ENCODE results near the gene CCDC170. TPM values are rescaled to one million over a fixed set of nuclear protein-coding genes. Genes with fewer than 3 reads are reported as not detected.

Gene CCDC170
- total RNA-seq, 1 experiment from 2014 or later, result 0.12 TPM

DNA sequence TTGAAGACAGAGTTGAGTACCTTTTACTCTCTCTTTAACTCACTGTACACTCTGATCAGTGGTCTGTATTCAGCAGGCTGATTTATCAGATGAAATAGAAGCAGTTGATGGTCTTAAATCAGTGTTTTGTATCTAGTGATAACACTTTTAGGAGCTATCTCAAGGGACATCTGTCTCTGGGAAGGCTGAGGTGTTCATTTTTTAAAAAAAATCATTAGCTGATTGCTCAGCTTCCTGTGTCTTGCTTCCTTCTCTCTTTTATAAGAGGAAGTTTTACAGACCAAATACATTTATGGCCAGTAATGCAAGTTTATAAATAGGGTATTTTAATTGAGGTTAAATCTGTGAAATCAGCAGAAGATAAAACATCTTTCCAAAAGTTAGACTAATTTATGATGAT is 12.0 kb upstream of the CCDC170 start:
- CTCF ChIA-PET, result no interaction called here
- Histone ChIP-seq H3K4me2 (ENCODE audit: low read length) (no peak overlapping the region), H3K9me3 (ENCODE audit: control insufficient read depth in 1 of 2, insufficient read depth in 1 of 2, low read depth in 1 of 2, low read length in 2 of 2) (no peaks in the 10 kb centered on the region), H3K4me3 (replicated peaks in 1 of 2; ENCODE audit: low read depth in 1 of 2, low read length in 2 of 2) (no peak overlapping the region), H3K27me3 (ENCODE audit: insufficient read depth, low read length) (no peaks in the 10 kb centered on the region), H3K27ac (ENCODE audit: low read depth, low read length) (no peak overlapping the region), H4K20me1 (ENCODE audit: insufficient read depth) (no peaks in the 10 kb centered on the region), H3K4me1 (ENCODE audit: control insufficient read depth in 1 of 2, insufficient read depth in 2 of 2, low read length in 2 of 2) (no peaks in the 10 kb centered on the region), H3K9ac (ENCODE audit: low read length) (no peak overlapping the region), H3K79me2 (ENCODE audit: insufficient read depth, low read length) (no peaks in the 10 kb centered on the region), H3K36me3 (ENCODE audit: control insufficient read depth in 1 of 2, insufficient read depth in 2 of 2, low read length in 2 of 2) (no peaks in the 10 kb centered on the region), H2AFZ (ENCODE audit: low read depth, low read length, poor library complexity, severe bottlenecking) (no peak overlapping the region), H3K9me2 (ENCODE audit: insufficient read depth) (no peaks in the 10 kb centered on the region)
- TF ChIP-seq SIN3A (IDR thresholded peaks at IDR 0.05; ENCODE audit: low read depth) (no peak), EZH2 (IDR thresholded peaks at IDR 0.05) (no peak), POLR2AphosphoS5 (IDR thresholded peaks at IDR 0.05; ENCODE audit: low read depth, low read length) (no peak), EZH2phosphoT487 (IDR thresholded peaks at IDR 0.05; ENCODE audit: borderline replicate concordance) (no peak), SRF (IDR thresholded peaks at IDR 0.05; ENCODE audit: low read depth) (no peak), ZNF274 (IDR thresholded peaks at IDR 0.05; ENCODE audit: low read depth, low read length) (no peak), POLR2A (IDR thresholded peaks at IDR 0.05; ENCODE audit: borderline replicate concordance, extremely low read depth, insufficient read depth, insufficient read length) (no peak), ZFX (IDR thresholded peaks at IDR 0.05) (no peak), FOSL1 (IDR thresholded peaks at IDR 0.05; ENCODE audit: low read depth) (no peak), YY1 (IDR thresholded peaks at IDR 0.05; ENCODE audit: extremely low read depth, insufficient replicate concordance, low read depth, low read length) (no peak), CBX3 (IDR thresholded peaks at IDR 0.05; ENCODE audit: low read depth) (no peak), JUND (IDR thresholded peaks at IDR 0.05) (no peak)
- TF ChIP-seq, protein P1, sequence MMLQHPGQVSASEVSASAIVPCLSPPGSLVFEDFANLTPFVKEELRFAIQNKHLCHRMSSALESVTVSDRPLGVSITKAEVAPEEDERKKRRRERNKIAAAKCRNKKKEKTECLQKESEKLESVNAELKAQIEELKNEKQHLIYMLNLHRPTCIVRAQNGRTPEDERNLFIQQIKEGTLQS (IDR thresholded peaks at IDR 0.05), result no peak
- TF ChIP-seq, protein P2, sequence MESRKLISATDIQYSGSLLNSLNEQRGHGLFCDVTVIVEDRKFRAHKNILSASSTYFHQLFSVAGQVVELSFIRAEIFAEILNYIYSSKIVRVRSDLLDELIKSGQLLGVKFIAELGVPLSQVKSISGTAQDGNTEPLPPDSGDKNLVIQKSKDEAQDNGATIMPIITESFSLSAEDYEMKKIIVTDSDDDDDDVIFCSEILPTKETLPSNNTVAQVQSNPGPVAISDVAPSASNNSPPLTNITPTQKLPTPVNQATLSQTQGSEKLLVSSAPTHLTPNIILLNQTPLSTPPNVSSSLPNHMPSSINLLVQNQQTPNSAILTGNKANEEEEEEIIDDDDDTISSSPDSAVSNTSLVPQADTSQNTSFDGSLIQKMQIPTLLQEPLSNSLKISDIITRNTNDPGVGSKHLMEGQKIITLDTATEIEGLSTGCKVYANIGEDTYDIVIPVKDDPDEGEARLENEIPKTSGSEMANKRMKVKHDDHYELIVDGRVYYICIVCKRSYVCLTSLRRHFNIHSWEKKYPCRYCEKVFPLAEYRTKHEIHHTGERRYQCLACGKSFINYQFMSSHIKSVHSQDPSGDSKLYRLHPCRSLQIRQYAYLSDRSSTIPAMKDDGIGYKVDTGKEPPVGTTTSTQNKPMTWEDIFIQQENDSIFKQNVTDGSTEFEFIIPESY (IDR thresholded peaks at IDR 0.05; ENCODE audit: extremely low read depth, insufficient replicate concordance, low read length), result no peak
- TF ChIP-seq, protein P3, sequence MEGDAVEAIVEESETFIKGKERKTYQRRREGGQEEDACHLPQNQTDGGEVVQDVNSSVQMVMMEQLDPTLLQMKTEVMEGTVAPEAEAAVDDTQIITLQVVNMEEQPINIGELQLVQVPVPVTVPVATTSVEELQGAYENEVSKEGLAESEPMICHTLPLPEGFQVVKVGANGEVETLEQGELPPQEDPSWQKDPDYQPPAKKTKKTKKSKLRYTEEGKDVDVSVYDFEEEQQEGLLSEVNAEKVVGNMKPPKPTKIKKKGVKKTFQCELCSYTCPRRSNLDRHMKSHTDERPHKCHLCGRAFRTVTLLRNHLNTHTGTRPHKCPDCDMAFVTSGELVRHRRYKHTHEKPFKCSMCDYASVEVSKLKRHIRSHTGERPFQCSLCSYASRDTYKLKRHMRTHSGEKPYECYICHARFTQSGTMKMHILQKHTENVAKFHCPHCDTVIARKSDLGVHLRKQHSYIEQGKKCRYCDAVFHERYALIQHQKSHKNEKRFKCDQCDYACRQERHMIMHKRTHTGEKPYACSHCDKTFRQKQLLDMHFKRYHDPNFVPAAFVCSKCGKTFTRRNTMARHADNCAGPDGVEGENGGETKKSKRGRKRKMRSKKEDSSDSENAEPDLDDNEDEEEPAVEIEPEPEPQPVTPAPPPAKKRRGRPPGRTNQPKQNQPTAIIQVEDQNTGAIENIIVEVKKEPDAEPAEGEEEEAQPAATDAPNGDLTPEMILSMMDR (IDR thresholded peaks at IDR 0.05 in 2 of 3, conservative IDR thresholded peaks at IDR 0.05 in 1 of 3; ENCODE audit: borderline replicate concordance in 1 of 3, insufficient read depth in 1 of 3, low read depth in 2 of 3, low read length in 2 of 3), result no peak
- BruUV-seq (replicated peaks), result no TSS peak
- DNase-seq (ENCODE audit: low read depth, low spot score) (no peak), ATAC-seq (no peak)
- RAD21 ChIA-PET (ENCODE audit: low non-redundant PET in 1 of 2, low total read pairs in 2 of 2, uncharacterized antibody in 2 of 2, unreplicated experiment in 2 of 2), result no interaction called here
- POLR2A ChIA-PET, result no interaction called here
- intact Hi-C loops (cut with micrococcal nuclease), result no loop called here
